Measurements from ENCODE around the gene ACO2.

The ACO2 gene

DNA sequence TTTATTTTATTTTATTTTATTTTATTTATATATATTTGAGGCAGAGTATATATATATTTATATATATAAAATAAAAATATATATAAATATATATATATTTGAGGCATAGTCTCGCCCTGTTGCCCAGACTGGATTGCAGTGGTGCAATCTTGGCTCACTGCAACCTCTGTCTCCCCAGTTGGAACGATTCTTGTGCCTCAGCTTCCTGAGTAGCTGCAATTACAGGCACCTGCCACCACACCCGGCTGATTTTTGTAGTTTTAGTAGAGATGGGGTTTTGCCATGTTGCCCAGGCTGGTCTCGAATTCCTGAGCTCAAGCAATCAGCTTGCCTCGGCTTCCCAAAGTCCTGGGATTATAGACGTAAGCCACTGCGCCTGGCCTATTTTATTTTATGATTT is 31.4 kb downstream of the ACO2 start:
- H3K27ac ChIP-seq = no peak overlapping the region
- TF ChIP-seq, protein P1, sequence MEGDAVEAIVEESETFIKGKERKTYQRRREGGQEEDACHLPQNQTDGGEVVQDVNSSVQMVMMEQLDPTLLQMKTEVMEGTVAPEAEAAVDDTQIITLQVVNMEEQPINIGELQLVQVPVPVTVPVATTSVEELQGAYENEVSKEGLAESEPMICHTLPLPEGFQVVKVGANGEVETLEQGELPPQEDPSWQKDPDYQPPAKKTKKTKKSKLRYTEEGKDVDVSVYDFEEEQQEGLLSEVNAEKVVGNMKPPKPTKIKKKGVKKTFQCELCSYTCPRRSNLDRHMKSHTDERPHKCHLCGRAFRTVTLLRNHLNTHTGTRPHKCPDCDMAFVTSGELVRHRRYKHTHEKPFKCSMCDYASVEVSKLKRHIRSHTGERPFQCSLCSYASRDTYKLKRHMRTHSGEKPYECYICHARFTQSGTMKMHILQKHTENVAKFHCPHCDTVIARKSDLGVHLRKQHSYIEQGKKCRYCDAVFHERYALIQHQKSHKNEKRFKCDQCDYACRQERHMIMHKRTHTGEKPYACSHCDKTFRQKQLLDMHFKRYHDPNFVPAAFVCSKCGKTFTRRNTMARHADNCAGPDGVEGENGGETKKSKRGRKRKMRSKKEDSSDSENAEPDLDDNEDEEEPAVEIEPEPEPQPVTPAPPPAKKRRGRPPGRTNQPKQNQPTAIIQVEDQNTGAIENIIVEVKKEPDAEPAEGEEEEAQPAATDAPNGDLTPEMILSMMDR (IDR thresholded peaks at IDR 0.05) = no peak
- no peak for TF ChIP-seq ZFX (IDR thresholded peaks at IDR 0.05; ENCODE audit: borderline replicate concordance)

DNA sequence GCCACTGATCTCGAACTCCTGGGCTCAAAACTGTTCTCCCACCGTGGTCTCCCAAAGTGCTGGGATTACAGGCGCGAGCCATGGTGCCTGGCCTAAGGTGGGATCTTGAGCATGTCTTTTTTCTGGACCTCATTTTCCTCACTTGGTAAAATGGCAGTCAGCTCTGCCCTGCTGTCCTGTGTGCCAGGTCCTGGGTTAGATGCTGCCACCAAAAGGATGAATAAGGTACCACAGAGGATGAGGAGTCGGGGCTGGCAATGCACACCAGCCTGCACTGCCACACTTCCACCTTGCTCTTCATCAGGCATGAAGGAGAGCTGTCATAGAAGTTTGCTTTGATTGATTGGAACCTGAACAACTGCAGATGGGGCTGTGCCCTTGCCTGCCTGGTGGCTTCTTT is 32.3 kb downstream of the ACO2 start:
- H3K27ac ChIP-seq = no peak overlapping the region
- TF ChIP-seq, protein P1 (IDR thresholded peaks at IDR 0.05) = peak; percentile 29; the same call in 1 of the 2 replicates
- TF ChIP-seq ZFX (IDR thresholded peaks at IDR 0.05; ENCODE audit: borderline replicate concordance) = no peak

DNA sequence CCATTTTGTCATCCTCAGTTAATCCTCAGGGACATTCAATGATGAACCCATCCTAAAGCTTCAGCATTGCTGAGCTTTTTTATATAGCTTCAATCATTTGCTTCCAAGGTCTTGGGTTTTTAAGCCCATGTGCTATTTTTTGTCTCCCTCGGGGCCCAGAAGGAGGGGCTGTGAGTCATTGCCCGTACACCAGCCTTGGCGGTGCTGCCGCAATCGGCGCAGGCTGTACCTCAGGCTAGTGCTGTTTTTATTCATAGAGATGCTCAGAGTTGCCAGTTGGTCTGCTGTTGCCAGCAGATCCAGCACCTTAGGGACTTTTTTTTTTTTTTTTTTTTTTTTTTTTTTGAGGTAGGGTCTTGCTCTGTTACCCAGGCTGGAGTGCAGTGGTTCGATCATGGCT is 35.5 kb downstream of the ACO2 start:
- H3K27ac ChIP-seq = no peak overlapping the region
- no peak for TF ChIP-seq ZFX (IDR thresholded peaks at IDR 0.05; ENCODE audit: borderline replicate concordance)
- TF ChIP-seq, protein P1 (IDR thresholded peaks at IDR 0.05) = no peak

DNA sequence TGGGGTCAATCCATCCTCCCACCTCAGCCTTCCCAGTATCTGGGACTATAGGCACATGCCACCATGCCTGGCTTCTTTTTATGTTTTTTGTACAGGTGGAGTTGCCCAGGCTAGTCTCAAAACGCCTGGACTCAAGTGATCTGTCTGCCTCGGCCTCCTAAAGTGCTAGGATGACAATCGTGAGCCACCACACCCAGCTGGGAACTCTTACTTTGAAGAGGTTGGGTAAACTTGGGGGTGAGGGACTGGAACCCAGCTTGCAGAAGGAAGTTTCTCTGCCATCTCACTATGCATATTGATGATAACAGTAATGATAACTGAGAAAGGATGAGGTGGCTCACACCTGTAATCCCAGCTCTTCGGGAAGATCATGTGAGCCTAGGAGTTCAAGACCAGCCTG is 35.9 kb downstream of the ACO2 start:
- TF ChIP-seq, protein P1 (IDR thresholded peaks at IDR 0.05) = no peak
- no peak for TF ChIP-seq ZFX (IDR thresholded peaks at IDR 0.05; ENCODE audit: borderline replicate concordance)
- no peak overlapping the region for H3K27ac ChIP-seq

DNA sequence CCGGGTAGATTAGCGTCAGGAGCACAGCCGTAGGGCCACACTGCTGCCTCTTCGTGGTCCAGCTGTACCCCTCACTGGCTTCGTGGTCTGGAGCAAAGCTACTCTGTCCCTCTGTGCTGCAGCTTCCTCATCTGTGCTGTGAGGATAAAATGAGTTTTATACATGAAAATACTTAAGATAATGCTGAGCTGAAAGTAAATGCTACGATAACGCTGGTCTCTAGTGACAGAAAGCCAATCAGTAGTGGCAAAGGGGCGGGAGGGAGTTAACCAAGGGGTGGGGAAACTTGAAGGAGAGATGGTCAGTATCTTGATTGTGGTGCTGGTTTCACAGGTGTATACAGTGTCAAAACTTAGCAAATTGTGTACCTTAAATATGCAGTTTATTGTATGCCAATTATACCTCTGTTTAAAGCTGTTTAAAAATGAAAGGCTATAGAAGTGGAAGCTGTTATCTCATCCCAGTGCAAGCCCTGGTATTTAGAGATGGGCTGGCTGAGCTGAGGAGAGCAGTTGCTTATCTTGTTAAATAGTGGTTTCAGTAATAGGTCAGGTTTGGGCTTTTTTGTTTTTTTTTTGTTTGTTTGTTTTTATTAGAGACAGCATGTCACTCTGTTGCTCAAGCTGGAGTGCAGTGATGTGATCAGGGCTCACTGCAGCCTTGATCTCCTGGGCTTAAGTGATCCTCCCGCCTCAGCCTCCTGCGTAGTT is 36.7 kb downstream of the ACO2 start:
- H3K27ac ChIP-seq = no peak overlapping the region
- TF ChIP-seq, protein P1 (IDR thresholded peaks at IDR 0.05) = no peak
- TF ChIP-seq ZFX (IDR thresholded peaks at IDR 0.05; ENCODE audit: borderline replicate concordance) = no peak

DNA sequence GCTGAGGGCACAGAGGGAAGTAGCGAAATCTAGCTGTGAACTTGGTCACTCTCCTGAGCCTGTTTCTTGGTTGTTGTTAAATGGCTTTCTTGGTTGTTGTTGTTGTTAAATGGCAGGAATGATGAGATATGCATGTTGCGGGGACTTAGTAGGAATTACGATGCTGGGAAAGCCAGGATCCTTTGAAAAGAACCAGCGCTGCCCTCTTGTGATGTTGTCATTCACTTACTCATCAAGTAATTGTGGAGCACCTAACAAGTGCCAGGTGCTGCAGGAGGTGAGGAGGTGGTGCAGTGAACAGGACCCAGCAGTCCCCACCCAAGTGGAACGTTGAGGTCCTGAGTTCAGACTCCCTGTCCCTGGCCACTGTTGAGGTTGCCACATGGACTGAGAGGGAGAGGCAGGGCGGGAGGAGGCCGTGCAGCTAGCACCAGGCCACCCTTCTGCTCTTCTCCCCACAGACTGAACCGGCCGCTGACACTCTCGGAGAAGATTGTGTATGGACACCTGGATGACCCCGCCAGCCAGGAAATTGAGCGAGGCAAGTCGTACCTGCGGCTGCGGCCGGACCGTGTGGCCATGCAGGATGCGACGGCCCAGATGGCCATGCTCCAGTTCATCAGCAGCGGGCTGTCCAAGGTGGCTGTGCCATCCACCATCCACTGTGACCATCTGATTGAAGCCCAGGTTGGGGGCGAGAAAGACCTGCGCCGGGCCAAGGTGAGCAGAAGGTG is 38.6 kb downstream of the ACO2 start:
- TF ChIP-seq, protein P1 (IDR thresholded peaks at IDR 0.05) = no peak
- no peak for TF ChIP-seq ZFX (IDR thresholded peaks at IDR 0.05; ENCODE audit: borderline replicate concordance)
- H3K27ac ChIP-seq = no peak overlapping the region

DNA sequence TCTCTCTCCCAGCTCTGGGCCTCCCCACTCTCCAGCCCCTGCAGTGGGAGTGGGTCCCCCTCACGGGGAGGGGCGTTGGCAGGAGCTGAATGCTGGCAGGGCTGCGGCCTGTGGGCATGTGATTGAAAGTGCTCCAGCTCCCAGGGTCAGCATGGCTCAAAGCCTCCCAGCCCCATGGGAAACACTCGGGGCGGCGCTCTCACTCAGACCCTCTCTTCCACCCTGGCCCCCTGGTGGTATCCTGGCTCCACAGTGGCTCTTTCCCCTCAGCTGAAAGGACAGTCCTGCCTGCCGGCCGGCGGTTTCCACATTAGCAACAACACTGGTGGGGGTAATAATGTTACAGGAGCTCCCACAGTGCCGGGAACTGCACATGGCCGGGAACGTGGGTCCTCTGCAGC is 39.9 kb downstream of the ACO2 start:
- no peak for TF ChIP-seq ZFX (IDR thresholded peaks at IDR 0.05; ENCODE audit: borderline replicate concordance)
- TF ChIP-seq, protein P1 (IDR thresholded peaks at IDR 0.05) = no peak
- H3K27ac ChIP-seq = no peak overlapping the region
